Lower lobe of right lung (tissue), 2 donors: ENCODE data around the gene TANC1. TPM values are rescaled to one million over a fixed set of nuclear protein-coding genes. Genes with fewer than 3 reads are reported as not detected.
A peak's percentile ranks its signal among the peaks of the same experiment; 100 is the strongest.
"Not testable (repeated sequence)": the region's sequence is repeated elsewhere in the genome, so short reads cannot be mapped to it uniquely, and the experiment has no call there.

Experiments used
- ATAC-seq, 2 donors: fragments of 200-7000 bp; cut with Tn5 transposase; one replicate each; pipeline ENCODE4 v1.9.1; 2020 to 2022; ENCODE audit warnings: mild to moderate bottlenecking in 2 of 2, moderate library complexity in 2 of 2
- DNase-seq: peaks from one replicate; pipeline ENCODE4 v3.0.0-alpha.2; 2020
- H3K27ac ChIP-seq: fragments of 200-600 bp; one replicate; pipeline ENCODE4 v1.8.0; 2022
- H3K27me3 ChIP-seq: fragments of 200-600 bp; one replicate; pipeline ENCODE4 v1.8.0; 2022; ENCODE audit warnings: low read depth
- H3K36me3 ChIP-seq: fragments of 200-600 bp; one replicate; pipeline ENCODE4 v1.8.0; 2022; ENCODE audit warnings: mild to moderate bottlenecking
- H3K4me1 ChIP-seq: fragments of 200-600 bp; one replicate; pipeline ENCODE4 v1.8.0; 2022
- H3K4me3 ChIP-seq: fragments of 200-600 bp; one replicate; pipeline ENCODE4 v1.8.0; 2022; ENCODE audit warnings: mild to moderate bottlenecking
- H3K9me3 ChIP-seq: fragments of 200-600 bp; one replicate; pipeline ENCODE4 v1.8.0; 2022
- intact Hi-C: fragments of 100-400 bp; cut with DNase I; formaldehyde crosslinking; loops from one replicate; pipeline ENCODE4 v1.11.0; 2022
- total RNA-seq: library from RNA; stranded (reverse); fragmentation: NEBNext Ultra II Directional; extraction: Animal tissue kit (Norgen Biotek cat#: 25700); gene quantifications from one replicate; pipeline ENCODE4 v1.2.1, GENCODE V29; 2021
- TF ChIP-seq, protein P1 (sequence below): fragments of 200-600 bp; IDR thresholded peaks from one replicate; pipeline ENCODE4 v1.8.0; 2022; ENCODE audit warnings: antibody characterized with exemption, mild to moderate bottlenecking
- donor health status: DM: no; HTN: yes; CAD: no; lungs with severe emphysema.

TANC1 gene
- total RNA-seq, 1 donor from 2014 or later: 39.5 TPM

DNA sequence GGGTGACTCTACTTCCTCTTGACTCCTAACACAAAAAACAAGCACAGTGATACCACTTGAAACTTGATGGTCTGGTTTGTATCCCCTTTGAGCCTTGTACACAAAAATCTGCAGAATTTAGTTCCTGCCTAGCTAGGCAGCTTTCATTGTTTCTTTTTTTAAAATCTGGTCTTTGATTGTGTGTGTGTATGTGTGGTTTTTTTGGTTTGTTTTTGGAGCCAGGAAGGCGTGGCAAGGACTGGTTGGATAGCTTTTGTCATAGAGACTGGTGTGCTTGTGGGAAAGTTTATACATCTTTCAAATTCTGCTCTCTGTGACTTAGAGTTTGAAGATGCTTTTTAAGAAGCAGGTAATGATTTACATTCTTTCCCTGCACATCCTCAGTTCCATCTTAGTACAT is 127.4 kb downstream of the TANC1 start:
- ATAC-seq (no peak), DNase-seq (no peak)
- H3K27ac ChIP-seq: no peak overlapping the region
- H3K9me3 ChIP-seq: peaks cover 5% of the 10 kb centered on the region
- no peaks in the 10 kb centered on the region for H3K27me3 ChIP-seq
- intact Hi-C loops: no loop called here
- H3K4me3 ChIP-seq: no peak overlapping the region
- H3K36me3 ChIP-seq: no peaks in the 10 kb centered on the region
- TF ChIP-seq, protein P1, sequence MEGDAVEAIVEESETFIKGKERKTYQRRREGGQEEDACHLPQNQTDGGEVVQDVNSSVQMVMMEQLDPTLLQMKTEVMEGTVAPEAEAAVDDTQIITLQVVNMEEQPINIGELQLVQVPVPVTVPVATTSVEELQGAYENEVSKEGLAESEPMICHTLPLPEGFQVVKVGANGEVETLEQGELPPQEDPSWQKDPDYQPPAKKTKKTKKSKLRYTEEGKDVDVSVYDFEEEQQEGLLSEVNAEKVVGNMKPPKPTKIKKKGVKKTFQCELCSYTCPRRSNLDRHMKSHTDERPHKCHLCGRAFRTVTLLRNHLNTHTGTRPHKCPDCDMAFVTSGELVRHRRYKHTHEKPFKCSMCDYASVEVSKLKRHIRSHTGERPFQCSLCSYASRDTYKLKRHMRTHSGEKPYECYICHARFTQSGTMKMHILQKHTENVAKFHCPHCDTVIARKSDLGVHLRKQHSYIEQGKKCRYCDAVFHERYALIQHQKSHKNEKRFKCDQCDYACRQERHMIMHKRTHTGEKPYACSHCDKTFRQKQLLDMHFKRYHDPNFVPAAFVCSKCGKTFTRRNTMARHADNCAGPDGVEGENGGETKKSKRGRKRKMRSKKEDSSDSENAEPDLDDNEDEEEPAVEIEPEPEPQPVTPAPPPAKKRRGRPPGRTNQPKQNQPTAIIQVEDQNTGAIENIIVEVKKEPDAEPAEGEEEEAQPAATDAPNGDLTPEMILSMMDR: no peak
- H3K4me1 ChIP-seq: peaks cover 81% of the 10 kb centered on the region

DNA sequence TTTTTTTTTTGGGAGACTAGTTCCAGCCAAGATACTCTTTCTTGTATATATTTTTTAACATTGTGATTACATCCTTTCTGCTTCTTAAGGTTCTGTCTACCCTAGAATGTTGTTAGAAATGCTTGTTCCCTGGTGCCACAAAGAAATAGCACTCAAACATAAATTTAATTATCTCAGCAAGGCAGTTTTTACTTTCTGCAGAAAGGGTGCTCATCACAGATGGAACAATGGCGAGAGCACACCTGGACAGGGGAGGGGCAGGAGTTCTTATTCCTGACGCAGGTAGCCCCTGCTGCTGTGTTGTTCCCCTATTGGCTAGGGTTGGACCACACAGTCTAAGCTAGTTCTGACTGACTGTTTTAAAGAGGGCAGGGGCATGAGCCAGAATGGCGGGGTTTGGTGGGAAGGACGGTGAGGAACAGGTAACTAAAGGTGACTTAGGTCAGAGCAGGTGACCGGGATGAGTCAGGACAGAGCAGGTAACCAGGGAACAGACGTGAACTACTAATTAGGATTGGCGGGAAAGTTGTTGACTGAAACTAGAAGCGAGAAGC is 127.9 kb downstream of the TANC1 start:
- peak overlapping the region; percentile 5 for H3K27ac ChIP-seq
- DNase-seq, H3K4me3 ChIP-seq, H3K9me3 ChIP-seq, intact Hi-C loops, H3K36me3 ChIP-seq, H3K27me3 ChIP-seq, ATAC-seq: not testable (repeated sequence)
- peaks cover 81% of the 10 kb centered on the region for H3K4me1 ChIP-seq

DNA sequence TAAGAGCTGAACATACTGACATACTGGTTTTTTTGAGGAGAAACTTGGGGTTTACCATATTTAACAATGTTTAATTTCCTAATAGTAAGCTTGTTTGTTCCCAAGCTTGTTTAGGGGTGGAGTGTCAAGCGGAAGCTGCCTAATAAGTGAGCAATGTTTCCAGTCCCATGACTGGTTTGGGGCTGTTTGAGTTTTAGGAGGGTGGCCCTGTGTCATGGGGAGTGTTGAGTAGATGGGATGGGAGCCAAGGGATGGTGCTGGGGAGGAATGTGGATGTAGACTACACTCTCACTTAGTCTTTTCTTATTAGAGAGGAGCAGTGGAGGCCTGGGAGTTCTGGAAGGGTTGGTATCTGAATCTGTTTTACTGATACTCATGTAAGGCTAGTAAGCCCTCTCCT is 128.5 kb downstream of the TANC1 start:
- H3K27me3 ChIP-seq: no peaks in the 10 kb centered on the region
- no peak for DNase-seq
- peaks cover 5% of the 10 kb centered on the region for H3K9me3 ChIP-seq
- peak overlapping the region; percentile 9 for H3K27ac ChIP-seq
- H3K4me1 ChIP-seq: peaks cover 77% of the 10 kb centered on the region
- TF ChIP-seq, protein P1: no peak
- ATAC-seq: no peak
- no peaks in the 10 kb centered on the region for H3K36me3 ChIP-seq
- intact Hi-C loops: no loop called here
- H3K4me3 ChIP-seq: no peak overlapping the region

DNA sequence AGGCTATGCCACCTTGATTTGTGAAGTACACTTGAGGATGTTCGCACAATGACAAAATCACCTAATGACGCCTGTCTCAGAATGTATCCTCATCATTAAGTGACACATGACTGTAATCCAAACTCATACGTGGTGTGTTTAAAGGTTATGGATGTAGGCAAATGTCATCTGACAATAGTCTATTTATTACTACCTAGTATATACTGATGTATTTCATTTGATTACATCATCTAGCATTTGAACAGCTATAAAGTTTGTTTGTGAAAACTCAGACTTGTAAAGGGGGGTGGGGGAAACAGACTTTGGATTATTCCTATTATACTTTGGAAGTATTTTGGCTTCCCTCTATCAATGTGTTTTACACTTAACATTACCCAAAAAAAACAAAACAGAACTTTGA is 129.9 kb downstream of the TANC1 start:
- TF ChIP-seq, protein P1: no peak
- ATAC-seq: peak in 1 of 2 donors; percentile 39
- Histone ChIP-seq H3K27ac (peak overlapping the region; percentile 20), H3K36me3 (no peaks in the 10 kb centered on the region), H3K27me3 (no peaks in the 10 kb centered on the region), H3K9me3 (peaks cover 5% of the 10 kb centered on the region), H3K4me1 (peaks cover 62% of the 10 kb centered on the region), H3K4me3 (no peak overlapping the region)
- intact Hi-C loops: no loop called here
- DNase-seq: no peak

DNA sequence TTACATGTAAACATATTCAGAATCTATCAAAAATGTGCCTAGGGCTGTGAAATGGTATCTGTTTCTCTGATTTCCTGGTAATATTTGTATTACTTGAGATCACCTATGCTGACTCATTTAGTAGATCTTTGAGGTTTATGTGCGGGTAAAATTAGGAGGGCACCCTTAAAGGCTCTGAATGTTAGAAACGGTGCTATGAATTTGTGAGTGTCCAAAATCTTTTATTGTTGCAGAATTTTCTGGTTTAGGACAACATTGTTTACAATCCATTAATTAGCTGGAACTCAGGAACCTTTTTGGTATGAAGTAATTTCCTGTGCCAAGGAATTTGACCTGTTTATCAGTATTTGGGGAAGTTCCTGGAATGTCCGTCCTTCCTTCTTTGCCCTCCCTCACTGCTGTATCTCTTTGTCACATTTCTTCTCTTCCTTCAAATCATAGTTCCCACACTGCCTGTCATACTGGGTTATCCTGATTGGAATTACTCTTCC is 130.5 kb downstream of the TANC1 start:
- no peak overlapping the region for H3K4me3 ChIP-seq
- H3K27ac ChIP-seq: peak overlapping the region; percentile 20
- no peak for DNase-seq
- H3K9me3 ChIP-seq: peaks cover 5% of the 10 kb centered on the region
- peak in 1 of 2 donors; percentile 61 for ATAC-seq
- TF ChIP-seq, protein P1: no peak
- intact Hi-C loops: no loop called here
- H3K36me3 ChIP-seq: no peaks in the 10 kb centered on the region
- H3K4me1 ChIP-seq: peaks cover 56% of the 10 kb centered on the region
- H3K27me3 ChIP-seq: no peaks in the 10 kb centered on the region

DNA sequence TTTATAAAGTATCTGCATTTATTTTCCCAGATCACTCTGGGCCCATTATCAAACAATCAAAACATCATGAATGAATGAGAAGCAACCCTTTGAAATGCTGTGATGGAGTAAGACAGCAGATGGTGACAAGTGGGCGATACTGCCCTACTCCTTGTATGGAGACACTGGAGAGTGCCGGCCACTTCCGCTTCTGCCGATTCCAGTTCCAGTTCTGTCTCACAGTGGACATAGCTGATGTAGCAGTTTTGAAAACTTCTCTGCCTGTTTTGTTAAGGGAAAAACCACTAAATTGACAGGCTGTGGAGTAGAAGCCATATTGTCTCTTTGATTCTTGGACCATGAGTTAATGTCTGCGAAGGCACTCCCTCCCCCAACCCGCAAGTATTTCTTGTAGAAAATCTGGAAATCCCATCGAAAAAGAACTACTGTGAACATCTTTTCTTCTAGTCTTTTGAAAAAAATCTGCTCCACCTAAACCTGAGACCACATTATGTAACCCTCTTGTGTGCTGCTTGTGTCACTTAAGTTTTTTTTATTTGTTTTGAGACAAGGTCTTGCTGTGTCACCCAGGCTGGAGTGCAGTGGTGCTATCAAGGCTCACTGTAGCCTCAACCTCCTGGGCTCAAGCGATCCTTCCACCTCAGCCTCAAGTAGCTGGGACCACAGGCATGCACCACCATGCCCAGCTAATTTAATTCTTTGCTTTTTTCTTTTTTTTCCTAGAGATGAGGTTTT is 133.5 kb downstream of the TANC1 start:
- ATAC-seq (peak; percentile 59 to 66), DNase-seq (peak; percentile 66)
- peak overlapping the region; percentile 3 for H3K27ac ChIP-seq
- H3K27me3 ChIP-seq: no peaks in the 10 kb centered on the region
- no peaks in the 10 kb centered on the region for H3K9me3 ChIP-seq
- intact Hi-C loops: no loop called here
- H3K36me3 ChIP-seq: no peaks in the 10 kb centered on the region
- H3K4me3 ChIP-seq: no peak overlapping the region
- TF ChIP-seq, protein P1: no peak
- H3K4me1 ChIP-seq: peaks cover 44% of the 10 kb centered on the region
